HG02678 (cell line): Measurements from ENCODE around the gene SH3PXD2A.
A peak's percentile ranks its signal among the peaks of the same experiment; 100 is the strongest.

Source experiments
- ATAC-seq: cut with Tn5 transposase; IDR thresholded peaks from one replicate; pipeline ENCODE4 v1.9.1; 2021; ENCODE audit warnings: mild to moderate bottlenecking, moderate library complexity; ENCODE audit not compliant: unreplicated experiment

Gene SH3PXD2A

DNA sequence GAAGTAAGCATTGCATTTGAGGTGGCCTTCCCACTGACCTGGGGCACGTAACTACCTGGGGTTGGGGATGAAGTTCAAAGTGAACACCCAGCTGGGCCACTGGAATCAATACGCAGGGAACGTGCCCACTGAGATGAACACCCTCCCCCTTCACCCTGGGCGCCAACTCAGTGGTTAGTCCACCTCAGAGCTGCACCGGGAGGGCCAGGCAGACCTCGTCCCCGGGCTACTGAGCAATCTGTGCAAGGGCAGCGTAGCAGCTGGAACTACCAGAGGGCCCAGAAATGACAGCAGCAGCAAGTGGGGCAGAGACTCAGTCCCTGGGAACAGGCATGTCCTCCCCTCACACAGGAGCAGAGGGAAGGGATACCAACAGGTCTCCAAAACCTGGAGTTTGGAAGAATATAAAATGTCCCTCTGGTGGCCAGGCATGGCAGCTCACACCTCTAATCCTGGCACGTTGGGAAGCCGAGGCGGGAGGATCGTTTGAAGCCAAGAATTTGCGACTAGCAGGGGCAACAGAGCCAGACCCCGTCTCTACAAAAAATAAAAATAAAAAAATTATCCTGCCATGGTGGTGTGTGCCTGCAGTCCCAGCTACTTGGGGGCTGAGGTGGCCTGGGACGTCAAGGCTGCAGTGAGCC, 143.9 kb downstream of the SH3PXD2A start:
- ATAC-seq, result no peak

GRCh38 chr10:103710490-103710889, 144.9 kb downstream of the SH3PXD2A start:
- no peak for ATAC-seq

GRCh38 chr10:103709341-103709920, 145.9 kb downstream of the SH3PXD2A start:
- ATAC-seq, result no peak

- ATAC-seq, result no peak
These were observed 146.6 kb downstream of the SH3PXD2A start for GRCh38 chr10:103708627-103709288.

DNA sequence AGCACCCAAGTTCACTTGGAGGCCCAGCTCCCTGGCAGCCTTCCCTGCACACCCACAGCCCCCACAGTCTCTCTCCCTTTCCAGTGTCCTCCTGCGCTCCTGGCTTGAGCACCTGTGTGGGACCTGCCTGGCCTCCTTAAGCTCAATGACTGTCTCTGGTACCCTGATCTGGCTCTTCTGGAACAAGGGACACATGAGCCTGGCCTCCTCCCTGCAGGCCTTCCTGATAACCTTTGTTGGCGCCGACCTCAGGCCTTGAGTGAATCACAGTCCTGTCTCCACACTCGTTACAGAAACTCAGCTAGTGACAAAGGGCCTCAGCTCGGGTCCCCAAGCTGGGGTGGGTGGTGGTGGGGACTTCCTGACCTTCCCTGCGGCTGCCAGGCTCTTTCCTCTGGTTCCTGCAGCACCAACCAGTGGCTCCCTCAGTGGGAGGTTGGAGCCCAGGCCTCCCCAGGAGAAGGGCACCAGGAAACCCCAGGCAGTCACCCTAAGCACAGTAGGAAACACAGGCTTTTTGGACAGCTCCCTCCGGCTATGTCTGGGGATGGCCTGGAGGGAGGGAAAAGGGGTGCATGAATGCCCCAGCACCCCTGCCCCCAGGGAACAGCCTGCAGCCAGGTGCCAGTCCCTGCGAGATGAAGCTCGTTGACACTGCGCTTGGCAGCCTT, 147.3 kb downstream of the SH3PXD2A start:
- no peak for ATAC-seq

DNA sequence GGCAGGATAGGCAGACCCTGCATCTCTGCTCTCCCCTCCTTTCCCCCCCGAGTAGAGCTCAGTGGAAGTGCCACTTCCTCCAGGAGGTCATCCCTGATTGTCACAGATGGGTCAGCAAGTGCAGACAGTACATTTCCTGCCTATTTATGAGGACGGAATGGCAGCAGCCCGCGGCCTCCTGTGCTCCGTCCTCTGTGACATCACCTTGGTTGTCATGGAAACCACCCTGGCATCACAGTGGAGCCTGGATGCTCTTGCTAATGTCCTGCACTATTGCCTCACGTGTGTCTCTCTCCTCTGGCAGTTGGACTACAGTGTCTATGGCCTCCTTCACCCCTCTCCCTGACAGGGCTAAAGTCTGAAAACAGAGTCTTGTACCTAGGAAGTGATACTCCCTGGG, 148.6 kb downstream of the SH3PXD2A start:
- ATAC-seq, result no peak

DNA sequence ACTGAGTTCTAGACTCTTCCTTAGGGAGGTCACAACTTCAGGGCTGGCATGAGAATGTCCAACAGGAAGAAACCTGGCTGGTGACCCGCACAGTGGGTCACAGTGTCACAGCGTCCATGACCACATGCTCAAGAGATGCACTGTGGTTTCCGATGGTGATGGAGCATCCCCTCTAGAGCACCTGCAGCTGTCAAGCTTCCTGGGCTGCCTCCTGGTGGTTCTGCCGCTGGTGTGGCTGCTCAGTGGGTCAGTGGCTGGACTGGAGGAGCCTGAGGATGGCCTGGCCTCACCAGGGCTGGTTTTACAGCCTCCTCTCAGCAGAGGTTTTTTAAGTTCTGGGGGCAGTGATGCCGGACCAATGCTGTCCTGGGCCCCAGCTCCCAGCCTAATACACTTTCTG, 149.3 kb downstream of the SH3PXD2A start:
- ATAC-seq, result no peak

DNA sequence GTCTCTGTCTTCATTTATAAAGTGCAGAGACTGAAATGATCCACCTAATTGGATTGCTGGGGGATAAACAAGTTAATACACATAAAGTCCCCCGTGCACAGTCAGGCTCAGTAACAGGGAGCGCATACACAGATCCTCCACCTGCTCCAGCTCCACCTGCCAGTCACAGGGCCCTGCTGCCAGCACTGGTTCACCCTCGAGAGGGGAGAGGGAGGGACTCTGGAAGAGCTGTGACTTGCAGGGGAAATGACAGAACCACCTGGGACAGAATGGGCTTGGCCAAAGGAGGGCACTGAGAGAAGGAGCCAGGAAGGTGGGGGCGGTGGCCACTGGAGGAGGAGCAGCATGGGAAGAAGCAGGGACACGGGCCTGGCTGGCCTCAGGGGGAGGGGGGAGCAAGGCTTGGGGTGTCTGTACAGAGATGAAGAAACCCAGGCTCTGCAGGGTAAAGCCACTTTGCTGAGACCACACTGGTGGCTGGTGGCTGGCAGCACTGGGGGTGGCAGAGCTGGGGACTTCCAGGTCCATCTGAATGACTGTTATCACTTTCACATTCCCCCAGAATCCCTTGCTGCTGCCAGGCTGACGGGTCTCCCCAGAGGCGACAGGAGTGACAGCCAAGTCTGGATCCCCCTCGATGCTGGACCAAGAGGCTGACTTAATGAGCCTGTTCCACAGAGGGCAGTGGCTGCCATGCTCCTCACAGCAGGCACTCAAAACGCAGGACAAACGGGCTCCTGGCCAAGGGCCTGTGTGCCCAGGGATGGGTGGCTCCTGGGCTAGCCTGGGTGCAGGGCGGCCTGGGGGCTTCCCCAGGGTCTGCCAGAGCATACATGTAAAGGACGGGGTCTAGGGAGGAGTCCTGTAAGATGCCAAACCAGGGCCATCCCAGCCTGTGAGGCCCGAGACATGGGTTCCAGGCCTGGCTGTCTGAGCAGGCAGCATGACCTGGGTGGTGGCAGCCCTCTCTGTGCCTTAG, 151.1 kb downstream of the SH3PXD2A start:
- no peak for ATAC-seq

DNA sequence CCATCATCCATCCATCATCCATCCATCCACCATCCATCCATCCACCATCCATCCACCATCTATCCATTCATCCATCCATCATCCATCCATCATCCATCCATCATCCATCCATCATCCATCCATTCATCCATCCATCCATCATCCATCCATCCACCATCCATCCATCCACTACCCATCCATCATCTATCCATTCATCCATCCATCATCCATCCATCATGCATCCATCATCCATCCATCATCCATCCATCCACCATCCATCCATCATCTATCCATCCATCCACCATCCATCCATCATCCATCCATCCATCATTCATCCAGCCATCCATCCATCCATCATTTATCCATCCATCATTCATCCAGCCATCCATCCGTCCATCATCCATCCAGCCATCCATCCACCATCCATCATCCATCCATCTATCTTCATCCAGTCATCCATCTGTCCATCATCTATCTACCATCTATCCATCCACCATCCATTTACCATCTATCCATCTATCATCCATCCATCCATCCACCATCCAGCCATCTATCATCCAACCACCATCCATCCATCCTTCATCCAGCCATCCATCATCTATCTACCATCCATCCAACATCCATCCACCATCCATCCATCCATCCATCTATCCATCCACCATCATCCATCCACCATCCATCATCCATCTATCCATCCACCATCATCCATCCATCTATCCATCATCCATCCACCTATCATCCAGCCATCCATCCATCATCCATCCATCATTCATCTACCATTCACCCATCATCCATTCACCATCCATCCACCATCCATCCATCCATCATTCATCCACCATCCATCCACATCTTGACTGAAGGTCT, 153.8 kb downstream of the SH3PXD2A start:
- no peak for ATAC-seq

DNA sequence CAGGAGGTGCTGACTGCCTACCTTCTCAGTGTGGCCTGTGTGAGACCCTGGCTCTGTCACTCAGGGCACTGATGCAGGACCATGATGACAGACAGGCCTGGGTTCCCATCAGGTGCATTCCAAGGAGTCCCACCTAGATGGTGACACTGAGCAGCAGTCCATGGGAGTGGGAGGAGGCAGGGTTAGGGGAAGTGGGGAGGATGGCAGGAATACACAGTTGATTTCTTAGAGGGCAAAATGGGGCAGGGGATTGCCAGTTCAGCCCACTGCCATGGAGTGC, 155.0 kb downstream of the SH3PXD2A start:
- ATAC-seq, result no peak

DNA sequence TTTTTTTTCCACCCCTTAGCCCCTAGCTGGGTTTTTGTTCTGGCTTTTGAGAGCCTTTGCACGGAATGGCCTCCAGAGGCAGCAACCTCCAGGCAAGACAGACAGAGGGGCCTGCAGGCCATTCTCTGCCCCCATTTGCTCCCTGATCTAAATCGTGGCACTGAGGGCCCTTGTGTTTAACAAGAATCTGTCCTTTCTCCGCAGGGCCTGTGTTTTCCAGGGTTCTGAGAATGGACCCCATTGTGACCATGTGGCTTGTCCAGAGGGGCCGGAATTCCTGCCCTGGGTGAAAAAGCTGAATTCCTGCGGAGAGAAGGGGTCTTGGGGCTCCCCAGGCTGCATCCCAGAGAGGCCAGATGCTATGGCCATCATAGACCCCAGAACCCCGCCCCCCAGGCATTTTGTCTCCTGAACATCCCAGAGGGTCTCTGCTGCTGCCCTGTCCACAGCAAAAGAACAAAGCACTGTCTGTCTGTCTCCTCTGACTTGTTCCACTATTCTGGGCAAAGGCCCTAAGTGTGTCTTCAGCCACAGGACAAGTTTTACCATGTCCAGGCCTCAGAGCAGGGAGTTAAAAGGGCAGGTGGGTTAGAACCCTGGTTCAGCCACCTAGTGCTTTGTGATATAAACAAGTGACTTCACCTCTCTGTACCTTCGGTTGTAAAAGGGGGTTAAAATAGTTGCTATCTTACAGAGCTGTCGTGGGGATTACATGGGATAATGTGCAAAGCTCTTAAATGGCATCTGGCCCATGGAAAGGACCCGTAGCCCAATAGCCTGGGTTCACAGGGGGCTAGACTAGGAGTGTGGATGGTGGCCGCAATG, 155.6 kb downstream of the SH3PXD2A start:
- no peak for ATAC-seq

GRCh38 chr10:103698266-103698665, 157.1 kb downstream of the SH3PXD2A start:
- no peak for ATAC-seq

DNA sequence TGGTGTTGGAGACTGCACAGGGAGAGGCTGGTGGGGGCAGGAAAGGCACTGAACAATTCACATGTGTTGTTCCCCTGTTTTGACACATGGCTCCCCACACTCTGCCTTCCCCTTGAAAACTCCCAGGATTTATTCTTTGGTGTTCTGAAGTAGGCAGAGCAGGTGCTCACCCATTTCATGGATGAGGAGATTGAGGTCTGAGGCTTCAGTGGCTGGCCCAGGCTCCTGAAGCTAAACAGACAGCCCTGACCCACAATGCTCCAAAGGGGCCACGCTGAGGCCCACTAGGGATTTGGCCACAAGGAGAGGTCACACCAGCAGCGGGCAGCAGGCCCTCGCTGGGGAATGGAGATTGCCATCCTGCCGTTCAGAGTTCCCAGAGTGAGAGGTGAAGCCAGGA, 157.6 kb downstream of the SH3PXD2A start:
- no peak for ATAC-seq

GRCh38 chr10:103696411-103697145, 158.8 kb downstream of the SH3PXD2A start:
- peak; percentile 40 for ATAC-seq

GRCh38 chr10:103696094-103696410, 159.3 kb downstream of the SH3PXD2A start:
- ATAC-seq, result no peak

GRCh38 chr10:103695584-103696005, 159.8 kb downstream of the SH3PXD2A start:
- ATAC-seq, result no peak

DNA sequence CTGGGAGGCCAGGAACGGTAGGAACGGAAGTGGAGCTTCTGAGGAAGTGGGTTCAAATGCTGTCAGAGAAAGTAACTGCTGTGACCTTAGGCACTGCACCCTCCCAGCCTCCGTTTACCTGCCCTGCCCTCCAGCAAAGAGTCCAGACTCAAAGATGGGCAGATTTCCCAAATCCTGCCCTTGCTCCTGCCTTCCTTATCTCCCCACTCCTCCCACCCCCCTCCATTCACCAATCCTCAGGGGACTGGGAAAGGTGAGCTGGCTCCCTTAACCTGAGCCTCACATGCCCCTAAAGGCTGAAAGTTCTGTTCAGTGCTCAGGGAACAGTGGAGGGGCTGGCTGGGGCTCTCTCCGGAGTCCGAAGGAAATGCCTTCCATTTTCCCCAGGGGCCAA, 161.6 kb downstream of the SH3PXD2A start:
- no peak for ATAC-seq

DNA sequence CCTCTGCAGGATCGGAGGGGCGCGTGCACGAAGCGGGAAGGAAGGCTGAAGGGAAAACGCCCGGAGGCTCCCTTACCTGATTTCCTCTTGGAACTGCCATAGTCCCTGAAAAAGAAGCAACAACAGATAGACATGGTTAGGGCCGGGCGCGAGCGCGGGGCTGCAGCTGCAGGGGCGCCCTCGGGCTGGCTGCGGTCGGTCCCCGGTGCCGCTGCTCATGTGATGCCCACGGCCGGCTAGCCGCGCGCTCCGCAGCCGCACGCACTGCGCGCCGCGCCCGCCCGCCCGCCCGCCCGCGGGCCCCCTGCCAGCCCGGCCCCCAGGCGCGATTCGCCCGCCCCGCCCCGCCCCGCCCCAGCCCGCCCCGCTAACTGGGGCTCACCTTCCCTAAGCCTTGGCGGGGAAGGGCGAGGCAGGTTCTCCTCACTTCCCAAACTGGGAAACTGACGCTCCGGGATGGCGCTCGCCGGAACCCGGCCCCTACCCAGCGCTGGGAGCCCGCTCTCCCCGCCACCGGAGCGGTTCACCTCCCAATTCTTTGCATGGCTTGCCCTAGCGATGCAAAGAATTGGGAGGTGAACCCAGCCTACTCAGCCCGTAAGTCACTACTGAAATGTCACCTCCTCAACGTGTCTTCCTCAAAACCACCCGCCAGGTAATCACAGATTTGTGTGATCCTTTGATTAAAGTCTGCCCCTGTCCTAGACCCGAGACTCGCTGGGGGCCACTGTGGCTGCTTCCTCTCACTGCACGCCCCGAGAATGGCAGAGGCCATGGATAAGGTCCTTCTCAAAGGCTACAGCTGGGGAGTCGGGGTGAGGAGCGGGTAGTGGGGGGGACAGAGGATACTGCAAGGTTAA, 162.2 kb downstream of the SH3PXD2A start:
- peak; percentile 27 for ATAC-seq
